GM21619 (cell line): ENCODE results near the gene CYP27C1.
"Not testable (repeated sequence)": the region's sequence is repeated elsewhere in the genome, so short reads cannot be mapped to it uniquely, and the experiment has no call there.

Experiments
- ATAC-seq: cut with Tn5 transposase; IDR thresholded peaks from one replicate; pipeline ENCODE4 v1.9.1; 2021; ENCODE audit not compliant: unreplicated experiment

CYP27C1 gene, protein sequence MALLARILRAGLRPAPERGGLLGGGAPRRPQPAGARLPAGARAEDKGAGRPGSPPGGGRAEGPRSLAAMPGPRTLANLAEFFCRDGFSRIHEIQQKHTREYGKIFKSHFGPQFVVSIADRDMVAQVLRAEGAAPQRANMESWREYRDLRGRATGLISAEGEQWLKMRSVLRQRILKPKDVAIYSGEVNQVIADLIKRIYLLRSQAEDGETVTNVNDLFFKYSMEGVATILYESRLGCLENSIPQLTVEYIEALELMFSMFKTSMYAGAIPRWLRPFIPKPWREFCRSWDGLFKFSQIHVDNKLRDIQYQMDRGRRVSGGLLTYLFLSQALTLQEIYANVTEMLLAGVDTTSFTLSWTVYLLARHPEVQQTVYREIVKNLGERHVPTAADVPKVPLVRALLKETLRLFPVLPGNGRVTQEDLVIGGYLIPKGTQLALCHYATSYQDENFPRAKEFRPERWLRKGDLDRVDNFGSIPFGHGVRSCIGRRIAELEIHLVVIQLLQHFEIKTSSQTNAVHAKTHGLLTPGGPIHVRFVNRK

DNA sequence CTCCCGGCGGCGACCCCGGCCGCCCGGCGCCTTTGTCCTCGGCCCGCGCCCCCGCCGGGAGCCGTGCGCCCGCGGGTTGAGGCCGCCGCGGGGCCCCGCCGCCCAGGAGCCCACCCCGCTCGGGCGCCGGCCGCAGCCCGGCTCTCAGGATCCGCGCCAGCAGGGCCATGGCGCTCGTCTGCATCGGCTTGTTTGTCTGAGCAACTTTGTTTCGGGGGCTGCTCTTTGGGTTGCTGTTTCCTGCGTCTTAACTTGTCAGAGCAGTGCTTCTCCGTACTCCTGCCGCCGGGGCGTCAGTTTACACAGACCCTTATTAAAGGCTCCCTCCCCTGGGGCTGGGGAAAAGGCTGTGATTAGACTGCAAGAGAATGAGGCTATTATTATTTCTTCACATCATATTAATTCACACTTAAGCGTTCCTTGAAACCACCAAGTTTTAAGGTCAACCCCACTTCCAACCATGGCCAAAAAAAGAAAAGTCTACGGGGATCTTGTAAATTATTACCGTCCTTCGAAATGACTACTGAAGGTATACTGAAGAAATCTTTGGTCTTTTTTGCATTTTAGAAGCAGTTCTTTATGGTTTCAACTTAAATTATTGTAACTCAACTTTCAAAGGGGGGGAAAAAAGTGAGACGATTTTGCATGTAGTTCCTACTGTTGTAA lies at the start of gene CYP27C1:
CYP27C1 (minus strand) TSS at position 198 of the 666 bp plus-strand sequence; CDS start at position 169, 29 bp downstream.
- no peak for ATAC-seq

- no peak for ATAC-seq
Measured at GRCh38 chr2:127261804-127262406, 41.8 kb upstream of the CYP27C1 start.

GRCh38 chr2:127259355-127259754 lies 39.3 kb upstream of the CYP27C1 start:
- ATAC-seq = no peak

DNA sequence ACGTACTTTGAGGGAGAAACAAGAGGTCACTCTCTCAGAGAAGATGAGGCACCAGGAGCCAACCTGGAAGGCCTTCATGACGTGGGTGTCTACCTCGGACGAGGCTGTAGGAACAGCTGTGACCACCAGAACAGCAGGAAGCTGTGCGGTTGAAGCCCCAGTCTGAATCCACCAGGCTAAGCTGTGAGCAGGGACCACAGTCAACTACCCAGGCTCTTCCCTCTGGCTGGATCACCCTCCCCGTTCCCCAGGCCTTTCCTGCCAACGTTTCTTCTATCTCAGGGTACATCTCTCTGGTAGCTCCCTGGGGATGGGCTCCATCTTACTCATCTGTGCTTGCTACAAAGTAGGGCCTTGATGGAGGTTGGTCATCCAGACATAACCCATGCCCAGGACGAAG lies 36.8 kb upstream of the CYP27C1 start:
- ATAC-seq = no peak

DNA sequence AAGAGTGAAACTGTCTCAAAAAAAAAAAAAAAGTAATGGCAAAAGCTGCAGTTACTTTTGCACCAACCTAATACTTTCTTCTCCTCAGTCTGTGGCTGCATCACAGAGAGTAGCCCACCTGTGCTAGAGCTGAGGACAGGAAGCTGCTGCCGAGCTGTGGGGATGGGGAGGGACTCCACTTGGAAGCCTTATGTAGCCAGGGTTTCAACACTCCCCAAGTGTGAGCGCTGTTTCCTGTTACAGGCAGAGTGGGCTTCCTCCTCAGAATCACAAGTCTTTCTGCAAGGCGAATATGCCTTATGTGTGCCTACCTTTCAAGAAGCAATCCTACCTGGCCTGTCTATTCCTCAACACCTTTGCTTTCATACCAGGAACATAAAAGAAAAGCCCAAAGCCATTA lies 36.3 kb upstream of the CYP27C1 start:
- no peak for ATAC-seq

- no peak for ATAC-seq
Measured at GRCh38 chr2:127255721-127256120, 35.6 kb upstream of the CYP27C1 start.

GRCh38 chr2:127255146-127255545 lies 35.0 kb upstream of the CYP27C1 start:
- ATAC-seq = no peak

GRCh38 chr2:127254386-127254981 lies 34.4 kb upstream of the CYP27C1 start:
- no peak for ATAC-seq

GRCh38 chr2:127241184-127241583 lies 21.1 kb upstream of the CYP27C1 start:
- not testable (repeated sequence) for ATAC-seq

DNA sequence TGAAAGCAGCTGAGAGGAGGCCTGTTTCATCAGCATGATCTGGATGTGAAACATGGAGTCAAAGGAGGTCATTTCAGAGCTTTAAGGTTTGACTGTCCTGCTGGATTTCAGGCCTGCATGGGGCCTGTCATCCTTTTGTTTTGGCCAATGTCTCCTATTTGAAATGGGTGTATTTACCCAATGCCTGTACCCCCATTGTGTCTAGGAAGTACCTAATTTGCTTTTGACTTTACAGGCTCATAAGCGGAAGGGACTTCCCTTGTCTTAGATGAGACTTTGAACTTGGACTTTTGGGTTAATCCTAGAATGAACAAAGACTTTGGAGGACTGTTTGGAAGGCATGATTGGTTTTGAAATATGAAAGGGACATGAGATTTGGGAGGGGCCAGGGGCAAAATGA lies 19.3 kb upstream of the CYP27C1 start:
- ATAC-seq = no peak

DNA sequence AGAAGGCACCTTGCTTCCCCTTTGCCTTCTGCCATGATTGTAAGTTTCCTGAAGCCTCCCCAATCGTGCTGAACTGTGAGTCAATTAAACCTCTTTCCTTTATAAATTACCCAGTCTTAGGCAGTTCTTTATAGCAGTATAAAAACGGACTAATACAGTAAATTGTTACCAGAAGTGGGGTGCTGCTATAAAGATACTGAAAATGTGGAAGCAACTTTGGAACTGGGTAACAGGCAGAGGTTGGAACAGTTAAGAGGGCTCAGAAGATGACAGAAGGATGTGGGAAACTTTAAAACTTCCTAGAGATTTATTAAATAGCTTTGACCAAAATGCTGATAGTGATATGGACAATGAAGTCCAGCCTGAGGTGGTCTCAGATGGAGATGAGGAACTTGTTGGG lies 17.7 kb upstream of the CYP27C1 start:
- ATAC-seq = not testable (repeated sequence)

DNA sequence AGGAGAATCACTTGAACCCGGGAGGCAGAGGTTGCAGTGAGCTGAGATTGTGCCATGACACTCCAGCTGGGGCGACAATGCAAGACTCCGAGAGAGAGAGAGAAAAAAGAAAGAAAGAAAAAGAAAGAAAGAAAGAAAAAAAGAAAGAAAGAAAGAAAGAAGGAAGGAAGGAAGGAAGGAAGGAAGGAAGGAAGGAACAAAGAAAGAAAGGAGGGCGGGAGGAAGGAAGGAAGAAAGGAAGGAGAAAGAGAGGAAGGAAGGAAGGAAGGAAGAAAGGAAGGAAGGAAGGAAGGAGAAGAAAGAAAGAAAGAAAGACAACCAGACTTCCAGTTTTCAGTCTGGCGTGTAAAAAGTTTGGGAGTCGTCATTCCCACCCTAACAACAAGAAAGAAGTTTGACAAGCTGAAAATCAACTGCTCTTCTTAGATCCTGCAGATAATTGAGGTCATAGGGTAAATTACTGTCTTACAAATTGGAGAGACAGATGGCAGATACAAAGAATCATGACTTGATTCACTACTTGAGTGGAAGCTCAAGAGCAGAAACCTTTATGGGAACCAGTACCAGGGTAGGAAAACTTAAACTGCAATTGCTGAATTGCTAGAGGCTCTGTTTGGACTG lies 15.1 kb upstream of the CYP27C1 start:
- ATAC-seq = no peak

GRCh38 chr2:127233710-127234109 lies 13.6 kb upstream of the CYP27C1 start:
- no peak for ATAC-seq

GRCh38 chr2:127231130-127231865 lies 11.2 kb upstream of the CYP27C1 start:
- ATAC-seq = no peak

DNA sequence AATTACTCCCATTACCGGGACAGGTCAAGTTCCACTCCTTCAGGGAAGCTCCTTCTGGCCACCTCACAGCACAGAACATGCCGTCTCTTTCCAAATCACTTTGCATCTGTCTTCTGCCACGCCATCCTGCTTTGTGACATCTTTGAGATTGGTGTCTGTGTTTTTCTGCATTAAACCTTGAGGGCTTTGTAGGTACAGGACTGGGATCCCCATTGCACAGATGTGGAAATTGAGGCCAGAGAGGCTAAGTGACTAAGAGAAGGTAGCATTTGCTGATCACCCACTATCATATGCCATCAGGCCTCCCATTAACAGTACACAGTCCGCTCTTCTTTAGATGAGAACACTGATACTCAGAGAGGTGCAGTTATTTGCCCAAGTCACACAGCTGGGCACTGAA lies 9.5 kb upstream of the CYP27C1 start:
- no peak for ATAC-seq

DNA sequence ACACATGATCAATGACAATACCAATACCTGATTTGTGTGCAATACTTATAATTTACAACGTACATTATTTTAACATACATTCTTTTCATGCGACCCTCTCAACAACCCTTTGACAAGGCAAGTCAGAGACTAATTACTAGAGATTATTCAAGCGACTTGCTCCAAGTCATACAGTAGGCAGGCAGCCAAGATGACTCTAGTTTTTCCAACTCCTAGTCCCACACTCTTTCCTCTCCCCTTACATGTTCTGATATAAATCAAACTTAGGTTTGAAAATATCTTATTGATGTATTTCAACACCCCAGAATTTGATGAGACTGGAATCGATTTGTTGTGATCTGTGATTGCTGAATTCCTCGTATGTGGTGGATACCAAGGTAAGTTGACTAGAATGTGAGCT lies 8.0 kb upstream of the CYP27C1 start:
- no peak for ATAC-seq

- not testable (repeated sequence) for ATAC-seq
Measured at GRCh38 chr2:127227264-127227660, 7.2 kb upstream of the CYP27C1 start.

DNA sequence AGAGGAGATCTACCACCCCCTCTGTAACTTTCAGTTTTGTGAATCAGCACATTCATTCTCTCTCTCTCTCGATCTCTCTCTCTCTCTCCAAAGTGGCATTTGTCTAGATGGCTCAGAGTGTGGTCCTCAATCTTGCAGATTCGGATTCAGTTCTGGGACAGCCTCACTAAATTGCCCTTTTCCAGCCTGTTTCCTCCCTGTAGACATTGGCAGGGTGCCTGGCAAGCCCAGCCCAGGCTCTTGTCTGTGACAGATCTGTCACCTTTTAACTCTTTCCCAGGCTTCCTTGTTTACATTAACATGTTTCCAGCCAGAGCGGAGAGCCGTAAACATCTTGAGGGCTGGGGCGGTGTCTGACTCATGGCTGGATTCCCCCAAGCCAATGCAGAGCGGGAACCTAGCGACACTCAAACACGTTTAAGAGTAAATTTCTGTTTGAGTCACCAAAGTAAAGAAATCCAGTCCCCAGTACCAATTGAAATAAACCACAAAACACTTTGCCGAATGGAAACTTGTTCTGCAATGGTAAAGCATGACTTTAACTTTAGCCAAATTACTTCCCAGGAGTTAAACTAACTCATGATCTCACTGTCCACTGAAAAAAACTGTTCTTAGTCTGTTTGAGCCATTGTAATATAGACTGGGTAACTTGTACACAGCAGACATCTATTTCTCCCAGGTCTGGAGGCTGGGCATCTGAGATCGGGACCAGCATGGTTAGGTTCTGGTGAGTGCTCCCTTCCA lies 6.6 kb upstream of the CYP27C1 start:
- peak; percentile 84 for ATAC-seq

DNA sequence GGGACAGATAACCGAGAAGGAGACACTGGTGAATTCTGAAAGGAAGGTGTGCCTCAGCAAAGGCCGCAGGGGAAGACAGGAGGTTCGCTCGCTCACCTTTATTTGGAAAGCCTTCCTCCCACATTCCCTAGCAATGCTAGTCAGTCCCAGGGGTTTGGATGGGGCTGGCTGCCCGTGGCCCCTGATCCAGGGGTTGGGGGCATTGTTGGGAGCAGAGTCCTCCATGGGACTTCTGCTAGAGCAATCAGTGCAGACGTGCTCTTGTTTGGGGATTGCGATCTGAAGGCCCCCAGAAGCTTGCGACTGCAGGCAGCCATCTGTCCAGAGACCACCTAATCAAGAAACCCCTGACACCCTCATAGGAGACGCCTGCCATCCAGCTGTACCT lies 6.0 kb upstream of the CYP27C1 start:
- no peak for ATAC-seq
